ENCODE results near the gene MAEA.
"Not testable (repeated sequence)": the region's sequence is repeated elsewhere in the genome, so short reads cannot be mapped to it uniquely, and the experiment has no call there.

The MAEA gene

GRCh38 chr4:1283711-1284110 lies 6.0 kb upstream of the MAEA start:
- Histone ChIP-seq H3K9ac (no peak overlapping the region), H3K36me3 (no peaks in the 10 kb centered on the region; a peak in 1 of 22 replicates), H3K4me2 (no peak overlapping the region), H3K27ac (no peak overlapping the region), H3K4me1 (peaks cover 1 to 4% (median 3%) of the 10 kb centered on the region in 10 experiments; a peak in 17 of 20 replicates), H4K20me1 (no peaks in the 10 kb centered on the region), H3K4me3 (no peak overlapping the region), H3K9me3 (replicated peaks in 1 of 11) (peaks cover 17 to 35% (median 28%) of the 10 kb centered on the region in 11 experiments), H3K27me3 (no peaks in the 10 kb centered on the region)
- TF ChIP-seq Cebpa-rat (IDR thresholded peaks at IDR 0.05): no peak

GRCh38 chr4:1285151-1285789 lies 4.4 kb upstream of the MAEA start:
- Histone ChIP-seq H3K4me2 (no peak overlapping the region), H3K36me3 (no peaks in the 10 kb centered on the region; a peak in 1 of 22 replicates), H4K20me1 (peaks cover 0 to 5% (median under 1%) of the 10 kb centered on the region in 11 experiments; a peak in 7 of 22 replicates), H3K27me3 (no peaks in the 10 kb centered on the region), H3K27ac (no peak overlapping the region), H3K9me3 (replicated peaks in 1 of 11) (peaks cover 17 to 35% (median 28%) of the 10 kb centered on the region in 11 experiments), H3K9ac (no peak overlapping the region), H3K4me3 (no peak overlapping the region), H3K4me1 (peaks cover 6 to 10% (median 8%) of the 10 kb centered on the region in 10 experiments; a peak in 17 of 20 replicates)
- TF ChIP-seq Cebpa-rat (IDR thresholded peaks at IDR 0.05): no peak

GRCh38 chr4:1285790-1286553 lies 3.7 kb upstream of the MAEA start:
- H3K9ac ChIP-seq: no peak overlapping the region
- peaks cover 4 to 12% (median 7%) of the 10 kb centered on the region in 11 experiments; a peak in 18 of 22 replicates for H4K20me1 ChIP-seq
- H3K4me3 ChIP-seq: 0 out of 20 replicates have a peak overlapping the region, but pooled peaks of 1 of the 10 experiments have one; percentile 14
- no peaks in the 10 kb centered on the region; a peak in 1 of 22 replicates for H3K36me3 ChIP-seq
- H3K4me1 ChIP-seq: peaks cover 9 to 16% (median 13%) of the 10 kb centered on the region in 10 experiments
- no peak for TF ChIP-seq Cebpa-rat (IDR thresholded peaks at IDR 0.05)
- no peaks in the 10 kb centered on the region for H3K27me3 ChIP-seq
- no peak overlapping the region for H3K4me2 ChIP-seq
- H3K27ac ChIP-seq: no peak overlapping the region
- peaks cover 17 to 35% (median 28%) of the 10 kb centered on the region in 11 experiments for H3K9me3 ChIP-seq (replicated peaks in 1 of 11)

- peak overlapping the region; percentile 83 to 100 (median 99) for H3K4me3 ChIP-seq
- peaks cover 0 to 20% (median 18%) of the 10 kb centered on the region in 11 experiments; a peak in 15 of 22 replicates for H3K36me3 ChIP-seq
- peaks cover 17 to 35% (median 28%) of the 10 kb centered on the region in 11 experiments for H3K9me3 ChIP-seq (replicated peaks in 1 of 11)
- peaks cover 31 to 40% (median 35%) of the 10 kb centered on the region in 11 experiments for H4K20me1 ChIP-seq
- H3K27ac ChIP-seq: peak overlapping the region; percentile 24 to 97 (median 95); a peak in 20 of 22 replicates
- H3K4me2 ChIP-seq: peak overlapping the region; percentile 80 to 94 (median 87)
- peak overlapping the region; percentile 78 to 99 (median 98) for H3K9ac ChIP-seq
- TF ChIP-seq Cebpa-rat (IDR thresholded peaks at IDR 0.05): no peak
- peaks cover 34 to 44% (median 41%) of the 10 kb centered on the region in 10 experiments for H3K4me1 ChIP-seq
- H3K27me3 ChIP-seq: no peaks in the 10 kb centered on the region
Measured at GRCh38 chr4:1288786-1289185, 905 bp upstream of the MAEA start.

- Histone ChIP-seq H3K9ac (peak overlapping the region; percentile 95 to 99 (median 98)), H3K27me3 (no peaks in the 10 kb centered on the region), H3K9me3 (replicated peaks in 1 of 11) (peaks cover 17 to 27% (median 22%) of the 10 kb centered on the region in 11 experiments), H3K4me1 (peaks cover 46 to 57% (median 54%) of the 10 kb centered on the region in 10 experiments), H3K36me3 (peaks cover 0 to 27% (median 23%) of the 10 kb centered on the region in 11 experiments; a peak in 15 of 22 replicates), H3K4me2 (peak overlapping the region; percentile 94 to 100 (median 98)), H3K27ac (peak overlapping the region; percentile 81 to 97 (median 95)), H4K20me1 (peaks cover 46 to 56% (median 50%) of the 10 kb centered on the region in 11 experiments), H3K4me3 (peak overlapping the region; percentile 83 to 100 (median 99))
- no peak for TF ChIP-seq Cebpa-rat (IDR thresholded peaks at IDR 0.05)
Measured at GRCh38 chr4:1290165-1290977, 680 bp downstream of the MAEA start.

- Histone ChIP-seq H3K27me3 (no peaks in the 10 kb centered on the region), H3K4me2 (peak overlapping the region; percentile 94 to 100 (median 98)), H3K9me3 (replicated peaks in 1 of 11) (peaks cover 10 to 19% (median 15%) of the 10 kb centered on the region in 11 experiments), H4K20me1 (peaks cover 48 to 62% (median 54%) of the 10 kb centered on the region in 11 experiments), H3K9ac (peak overlapping the region; percentile 95 to 99 (median 98)), H3K4me3 (peak overlapping the region; percentile 83 to 100 (median 99)), H3K36me3 (peaks cover 0 to 27% (median 23%) of the 10 kb centered on the region in 11 experiments; a peak in 15 of 22 replicates), H3K27ac (peak overlapping the region; percentile 81 to 97 (median 95)), H3K4me1 (peaks cover 46 to 57% (median 55%) of the 10 kb centered on the region in 10 experiments)
- TF ChIP-seq Cebpa-rat (IDR thresholded peaks at IDR 0.05): no peak
Measured at GRCh38 chr4:1291091-1291490, 1.4 kb downstream of the MAEA start.

- Histone ChIP-seq H3K36me3 (peaks cover 9 to 36% (median 31%) of the 10 kb centered on the region in 11 experiments), H3K9me3 (replicated peaks in 1 of 11) (peaks cover 0 to 9% (median 4%) of the 10 kb centered on the region in 11 experiments; a peak in 14 of 22 replicates), H3K27me3 (no peaks in the 10 kb centered on the region), H3K4me2 (peak overlapping the region; percentile 94 to 100 (median 98)), H4K20me1 (peaks cover 58 to 73% (median 64%) of the 10 kb centered on the region in 11 experiments), H3K27ac (0 out of 22 replicates have a peak overlapping the region, but pooled peaks of 2 of the 11 experiments have one; percentile 3 to 16), H3K9ac (peak overlapping the region; percentile 31 to 99 (median 97); a peak in 17 of 22 replicates), H3K4me1 (peaks cover 46 to 62% (median 57%) of the 10 kb centered on the region in 10 experiments), H3K4me3 (peak overlapping the region in 4 of 10 experiments; percentile 12 to 99 (median 94); a peak in 6 of 20 replicates)
- no peak for TF ChIP-seq Cebpa-rat (IDR thresholded peaks at IDR 0.05)
Measured at GRCh38 chr4:1291996-1292702, 2.5 kb downstream of the MAEA start.

GRCh38 chr4:1292703-1293011 lies 3.0 kb downstream of the MAEA start:
- Histone ChIP-seq H3K9ac (peak overlapping the region in 9 of 11 experiments; percentile 31 to 99 (median 95); a peak in 9 of 22 replicates), H3K27ac (0 out of 22 replicates have a peak overlapping the region, but pooled peaks of 1 of the 11 experiments have one; percentile 3), H3K4me2 (peak overlapping the region; percentile 94 to 100 (median 98); a peak in 21 of 22 replicates), H3K36me3 (peaks cover 14 to 41% (median 36%) of the 10 kb centered on the region in 11 experiments), H4K20me1 (peaks cover 63 to 78% (median 69%) of the 10 kb centered on the region in 11 experiments), H3K4me1 (peaks cover 46 to 67% (median 59%) of the 10 kb centered on the region in 10 experiments)
- not testable (repeated sequence) for H3K4me3 ChIP-seq; H3K9me3 ChIP-seq (replicated peaks in 1 of 11); H3K27me3 ChIP-seq
